GM23338 (cell line): ENCODE data around the gene PUM1. TPM values are rescaled to one million over a fixed set of nuclear protein-coding genes. Genes with fewer than 3 reads are reported as not detected.

Source experiments
- ATAC-seq: fragments of 200-7000 bp; cut with Tn5 transposase; 3 replicates; pipeline ENCODE4 v1.9.1; 2020
- DNase-seq: peaks from one replicate; pipeline ENCODE4 v3.0.0-alpha.2; 2015; ENCODE audit warnings: low spot score
- H2AFZ ChIP-seq: fragments of 200-600 bp; sonication (generic); 2 replicates; pipeline ENCODE4 v1.8.0; 2016; ENCODE audit warnings: antibody characterized with exemption, mild to moderate bottlenecking, moderate library complexity
- H3F3A ChIP-seq: fragments of 200-600 bp; sonication (generic); replicated peaks from 2 replicates; pipeline ENCODE4 v1.8.0; 2017; ENCODE audit warnings: antibody characterized with exemption, mixed run types, low read depth
- H3K27ac ChIP-seq: fragments of 200-600 bp; sonication (generic); 2 replicates; pipeline ENCODE4 v1.6.1; 2016; ENCODE audit warnings: low read depth
- H3K27me3 ChIP-seq: fragments of 200-600 bp; sonication (generic); 2 replicates; pipeline ENCODE4 v1.8.0; 2016; ENCODE audit warnings: mild to moderate bottlenecking, mixed run types, moderate library complexity; ENCODE audit not compliant: insufficient read depth
- H3K36me3 ChIP-seq: fragments of 200-600 bp; sonication (generic); 2 replicates; pipeline ENCODE4 v1.8.0; 2016; ENCODE audit warnings: mild to moderate bottlenecking; ENCODE audit not compliant: insufficient read depth
- H3K4me1 ChIP-seq: fragments of 200-600 bp; sonication (generic); 2 replicates; pipeline ENCODE4 v1.8.0; 2016; ENCODE audit warnings: mild to moderate bottlenecking, moderate library complexity; ENCODE audit not compliant: insufficient read depth
- H3K4me2 ChIP-seq: fragments of 200-600 bp; sonication (generic); 2 replicates; pipeline ENCODE4 v1.7.1; 2017; ENCODE audit warnings: mixed run types
- H3K4me3 ChIP-seq: fragments of 200-600 bp; sonication (generic); 2 replicates; pipeline ENCODE4 v1.6.1; 2016; ENCODE audit warnings: mixed run types
- H3K79me2 ChIP-seq: fragments of 200-600 bp; sonication (generic); replicated peaks from 2 replicates; pipeline ENCODE4 v1.8.0; 2017; ENCODE audit warnings: mild to moderate bottlenecking; ENCODE audit not compliant: insufficient read depth
- H3K9me2 ChIP-seq: fragments of 200-600 bp; sonication (generic); 2 replicates; pipeline ENCODE4 v1.8.0; 2017; ENCODE audit not compliant: insufficient read depth
- H4K20me1 ChIP-seq: fragments of 200-600 bp; sonication (generic); replicated peaks from 2 replicates; pipeline ENCODE4 v1.8.0; 2017; ENCODE audit warnings: mild to moderate bottlenecking; ENCODE audit not compliant: insufficient read depth
- H3K27ac Mint-ChIP-seq: 2 replicates; pipeline ENCODE4 v1.8.0; 2020; ENCODE audit warnings: inconsistent platforms, mild to moderate bottlenecking, moderate library complexity, mixed read lengths
- H3K27me3 Mint-ChIP-seq: 3 replicates; pipeline ENCODE4 v1.8.0; 2022; ENCODE audit warnings: low read depth, mild to moderate bottlenecking, moderate library complexity, mixed read lengths, inconsistent platforms; ENCODE audit not compliant: insufficient read depth, poor library complexity
- H3K36me3 Mint-ChIP-seq: 3 replicates; pipeline ENCODE4 v1.8.0; 2021; ENCODE audit warnings: low read depth, mild to moderate bottlenecking, inconsistent platforms, moderate library complexity, mixed read lengths
- H3K4me1 Mint-ChIP-seq: 3 replicates; pipeline ENCODE4 v1.8.0; 2020; ENCODE audit warnings: mild to moderate bottlenecking, inconsistent platforms, mixed read lengths
- H3K4me3 Mint-ChIP-seq: 3 replicates; pipeline ENCODE4 v1.8.0; 2021; ENCODE audit warnings: moderate library complexity, mild to moderate bottlenecking, inconsistent platforms, mixed read lengths
- H3K9me3 Mint-ChIP-seq: 3 replicates; pipeline ENCODE4 v1.8.0; 2020; ENCODE audit warnings: moderate library complexity, mild to moderate bottlenecking, inconsistent platforms, mixed read lengths
- CREB1 ChIP-seq: fragments of 250-450 bp; sonication (Bioruptor Pico); IDR thresholded peaks from 2 replicates; pipeline ENCODE4 v1.5.0; 2020; ENCODE audit warnings: low read depth, mild to moderate bottlenecking, moderate library complexity
- CTCF ChIP-seq, 2 experiments: fragments of 200-600 bp in 1 of 2; sonication (generic) in 1 of 2; conservative IDR thresholded peaks; 2 replicates each; pipeline versions ENCODE4 v1.5.1 to v1.6.1; 2016 to 2017; ENCODE audit warnings: antibody characterized with exemption in 2 of 2, low read depth in 2 of 2, mild to moderate bottlenecking in 2 of 2, moderate library complexity in 1 of 2
- EZH2 ChIP-seq: fragments of 200-600 bp; sonication (generic); IDR thresholded peaks from one replicate; pipeline ENCODE4 v1.8.0; 2017; ENCODE audit warnings: antibody characterized with exemption, mild to moderate bottlenecking, low read depth; ENCODE audit not compliant: unreplicated experiment
- EZH2phosphoT487 ChIP-seq: fragments of 200-600 bp; sonication (generic); IDR thresholded peaks from one replicate; pipeline ENCODE4 v1.8.1; 2018; ENCODE audit warnings: antibody characterized with exemption; ENCODE audit not compliant: unreplicated experiment
- JUNB ChIP-seq: IDR thresholded peaks from one replicate; pipeline ENCODE4 v1.6.1; 2016; ENCODE audit warnings: antibody characterized with exemption; ENCODE audit not compliant: unreplicated experiment
- NANOG ChIP-seq: IDR thresholded peaks from 2 replicates; pipeline ENCODE4 v1.6.1; 2016; ENCODE audit warnings: antibody characterized with exemption, borderline replicate concordance
- POLR2AphosphoS5 ChIP-seq: IDR thresholded peaks from 2 replicates; pipeline ENCODE4 v1.6.1; 2016; ENCODE audit warnings: antibody characterized with exemption, low read depth
- REST ChIP-seq: IDR thresholded peaks from one replicate; pipeline ENCODE4 v1.6.1; 2018; ENCODE audit warnings: antibody characterized with exemption; ENCODE audit not compliant: unreplicated experiment
- STAT1 ChIP-seq: IDR thresholded peaks from one replicate; pipeline ENCODE4 v1.6.1; 2016; ENCODE audit warnings: antibody characterized with exemption; ENCODE audit not compliant: unreplicated experiment
- ZNF114 ChIP-seq: fragments of 250-450 bp; sonication (Bioruptor Pico); IDR thresholded peaks from 2 replicates; pipeline ENCODE4 v1.5.0; 2020; ENCODE audit warnings: mild to moderate bottlenecking, moderate library complexity
- ZNF331 ChIP-seq: fragments of 250-450 bp; sonication (Bioruptor Pico); IDR thresholded peaks from 2 replicates; pipeline ENCODE4 v1.5.0; 2020; ENCODE audit warnings: low read depth, mild to moderate bottlenecking, moderate library complexity
- ZNF462 ChIP-seq: fragments of 250-450 bp; sonication (Bioruptor Pico); IDR thresholded peaks from 2 replicates; pipeline ENCODE4 v1.5.0; 2020; ENCODE audit warnings: mild to moderate bottlenecking, moderate library complexity
- polyA plus RNA-seq: library from polyadenylated mRNA; unstranded; fragments of >200 nt; fragmentation: Nextera tagmentation; extraction: Ambion mirVana; gene quantifications from 2 replicates; pipeline ENCODE4 v1.2.1, GENCODE V29; 2016
- total RNA-seq: library from RNA; depleted of rRNA; stranded (reverse); fragments of >200 nt; shearing (Covaris generic); gene quantifications from 2 replicates; pipeline ENCODE4 v1.2.3, GENCODE V29; 2014
- TF ChIP-seq, protein P1 (sequence below): IDR thresholded peaks from 2 replicates; pipeline ENCODE4 v1.6.1; 2016; ENCODE audit warnings: antibody characterized with exemption

The PUM1 gene
- total and polyA plus RNA-seq, 2 experiments from 2014 or later: 44.4 to 117 TPM

DNA sequence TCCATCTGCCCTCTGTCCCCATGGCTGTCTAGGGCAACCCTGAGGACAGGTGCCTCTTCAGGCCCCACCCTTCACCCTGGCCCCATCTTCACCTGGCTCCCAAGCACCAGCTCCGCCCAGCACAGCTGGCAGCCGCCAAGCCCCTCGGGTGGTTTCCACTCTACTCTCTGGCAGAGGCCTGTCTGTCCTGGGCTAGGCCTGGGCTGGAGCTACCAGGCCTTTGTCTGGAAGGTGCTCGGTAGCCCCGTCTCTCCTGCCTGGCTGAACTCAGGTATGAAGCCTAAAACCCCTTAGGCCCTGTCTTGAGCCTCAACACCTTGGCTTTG is 174.3 kb downstream of the PUM1 start:
- peaks cover 41% of the 10 kb centered on the region for H3K4me1 Mint-ChIP-seq
- no peaks in the 10 kb centered on the region for H3K36me3 ChIP-seq
- no peak overlapping the region for H3K4me2 ChIP-seq
- H3K27me3 ChIP-seq: no peaks in the 10 kb centered on the region
- H3K79me2 ChIP-seq: no peaks in the 10 kb centered on the region
- TF ChIP-seq ZNF462 (CRISPR knock-in tag) (no peak), NANOG (no peak), ZNF114 (CRISPR knock-in tag) (no peak), ZNF331 (CRISPR knock-in tag) (no peak), JUNB (no peak), CREB1 (CRISPR knock-in tag) (no peak), EZH2phosphoT487 (no peak), STAT1 (no peak), REST (no peak), POLR2AphosphoS5 (no peak), CTCF (conservative IDR thresholded peaks at IDR 0.05; ENCODE audit: low read depth in 2 of 2) (no peak), EZH2 (no peak)
- TF ChIP-seq, protein P1, sequence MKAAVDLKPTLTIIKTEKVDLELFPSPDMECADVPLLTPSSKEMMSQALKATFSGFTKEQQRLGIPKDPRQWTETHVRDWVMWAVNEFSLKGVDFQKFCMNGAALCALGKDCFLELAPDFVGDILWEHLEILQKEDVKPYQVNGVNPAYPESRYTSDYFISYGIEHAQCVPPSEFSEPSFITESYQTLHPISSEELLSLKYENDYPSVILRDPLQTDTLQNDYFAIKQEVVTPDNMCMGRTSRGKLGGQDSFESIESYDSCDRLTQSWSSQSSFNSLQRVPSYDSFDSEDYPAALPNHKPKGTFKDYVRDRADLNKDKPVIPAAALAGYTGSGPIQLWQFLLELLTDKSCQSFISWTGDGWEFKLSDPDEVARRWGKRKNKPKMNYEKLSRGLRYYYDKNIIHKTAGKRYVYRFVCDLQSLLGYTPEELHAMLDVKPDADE: no peak
- peaks cover 16% of the 10 kb centered on the region for H3K4me1 ChIP-seq
- H3K4me3 ChIP-seq: no peak overlapping the region
- H3K27ac Mint-ChIP-seq: no peak overlapping the region
- H2AFZ ChIP-seq: no peak overlapping the region
- ATAC-seq (no peak), DNase-seq (no peak)
- no peaks in the 10 kb centered on the region for H3K9me3 Mint-ChIP-seq
- peaks cover 2% of the 10 kb centered on the region; the same call in 1 of the 2 replicates for H4K20me1 ChIP-seq
- no peak overlapping the region for H3K4me3 Mint-ChIP-seq
- no peak overlapping the region for H3K27ac ChIP-seq
- H3F3A ChIP-seq: no peaks in the 10 kb centered on the region
- no peaks in the 10 kb centered on the region for H3K9me2 ChIP-seq
- peaks cover 3% of the 10 kb centered on the region for H3K27me3 Mint-ChIP-seq
- no peaks in the 10 kb centered on the region for H3K36me3 Mint-ChIP-seq
